GM19467 (cell line): ENCODE data around the gene PTPN6.

ENCODE experiments used
- ATAC-seq: cut with Tn5 transposase; IDR thresholded peaks from one replicate; pipeline ENCODE4 v1.9.1; 2021; ENCODE audit warnings: mild to moderate bottlenecking, moderate library complexity; ENCODE audit not compliant: unreplicated experiment

PTPN6 gene

GRCh38 chr12:7001921-7002591, 50.9 kb downstream of the PTPN6 start:
- no peak for ATAC-seq

GRCh38 chr12:7004287-7004803, 53.2 kb downstream of the PTPN6 start:
- ATAC-seq: no peak

- ATAC-seq: no peak
Observed at GRCh38 chr12:7004840-7005239, 53.7 kb downstream of the PTPN6 start.

- no peak for ATAC-seq
Observed at GRCh38 chr12:7005311-7005710, 54.2 kb downstream of the PTPN6 start.

- no peak for ATAC-seq
Observed at GRCh38 chr12:7006639-7007038, 55.5 kb downstream of the PTPN6 start.

- no peak for ATAC-seq
Observed at GRCh38 chr12:7008864-7009263, 57.7 kb downstream of the PTPN6 start.

GRCh38 chr12:7009512-7009911, 58.4 kb downstream of the PTPN6 start:
- ATAC-seq: no peak
